AG09309 (cell line): ENCODE measurements around the gene PRTFDC1.

Source experiments
- DNase-seq: peaks from one replicate; pipeline ENCODE4 v3.0.0-alpha.2; 2010; ENCODE audit warnings: low read depth
- H3K4me3 ChIP-seq: 2 replicates; pipeline ENCODE4 v1.5.1; 2011; ENCODE audit warnings: mild to moderate bottlenecking, low read depth, low read length, moderate library complexity; ENCODE audit not compliant: control insufficient read depth
- CTCF ChIP-seq: IDR thresholded peaks from 2 replicates; pipeline ENCODE4 v1.5.1; 2011; ENCODE audit warnings: mild to moderate bottlenecking, low read depth, low read length, inconsistent platforms; ENCODE audit not compliant: insufficient read depth, control insufficient read depth; ENCODE audit errors: missing control alignments

Gene PRTFDC1

GRCh38 chr10:24816868-24817396 is 135.5 kb downstream of the PRTFDC1 start:
- no peak overlapping the region for H3K4me3 ChIP-seq
- TF ChIP-seq CTCF: no peak
- DNase-seq: no peak

- no peak for TF ChIP-seq CTCF
- DNase-seq: no peak
- no peak overlapping the region for H3K4me3 ChIP-seq
Observed at GRCh38 chr10:24814568-24815313, 137.7 kb downstream of the PRTFDC1 start.

- no peak for DNase-seq
- no peak for TF ChIP-seq CTCF
- no peak overlapping the region for H3K4me3 ChIP-seq
Observed at GRCh38 chr10:24813856-24814255, 138.6 kb downstream of the PRTFDC1 start.

GRCh38 chr10:24806262-24806661 is 146.1 kb downstream of the PRTFDC1 start:
- no peak for TF ChIP-seq CTCF
- no peak overlapping the region for H3K4me3 ChIP-seq
- DNase-seq: no peak

- no peak overlapping the region for H3K4me3 ChIP-seq
- no peak for DNase-seq
- TF ChIP-seq CTCF: no peak
Observed at GRCh38 chr10:24804956-24805355, 147.4 kb downstream of the PRTFDC1 start.

- no peak for TF ChIP-seq CTCF
- no peak for DNase-seq
- no peak overlapping the region for H3K4me3 ChIP-seq
Observed at GRCh38 chr10:24804392-24804791, 148.0 kb downstream of the PRTFDC1 start.
